GM12891 (cell line): ENCODE measurements around the gene BANK1.
A peak's percentile ranks its signal among the peaks of the same experiment; 100 is the strongest.

Experiments used
- DNase-seq: peaks from one replicate; pipeline ENCODE4 v3.0.0; 2011; ENCODE audit warnings: low spot score; ENCODE audit not compliant: insufficient read length
- FAIRE-seq: peaks from 2 replicates; lab custom pipeline; 2011; peaks lifted over from hg19 to GRCh38; lab: Jason Lieb, UNC
- PAX5 ChIP-seq: IDR thresholded peaks from 2 replicates; pipeline ENCODE4 v1.6.1; 2011; ENCODE audit warnings: low read length, moderate library complexity, mild to moderate bottlenecking; ENCODE audit not compliant: insufficient read depth, severe bottlenecking
- POLR2A ChIP-seq: IDR thresholded peaks from 2 replicates; pipeline ENCODE4 v1.6.1; 2011; ENCODE audit warnings: low read depth, low read length, control low read depth
- POLR2AphosphoS5 ChIP-seq: IDR thresholded peaks from 2 replicates; pipeline ENCODE4 v1.6.1; 2011; ENCODE audit warnings: low read depth, low read length, control low read depth
- POU2F2 ChIP-seq: IDR thresholded peaks from 2 replicates; pipeline ENCODE4 v1.6.1; 2011; ENCODE audit warnings: low read depth, mild to moderate bottlenecking, control low read depth, low read length, moderate library complexity
- SPI1 ChIP-seq: IDR thresholded peaks from 2 replicates; pipeline ENCODE4 v1.6.1; 2011; ENCODE audit warnings: low read depth, low read length, control low read depth
- TAF1 ChIP-seq: IDR thresholded peaks from 2 replicates; pipeline ENCODE4 v1.6.1; 2011; ENCODE audit warnings: low read depth, low read length, control low read depth

The BANK1 gene

DNA sequence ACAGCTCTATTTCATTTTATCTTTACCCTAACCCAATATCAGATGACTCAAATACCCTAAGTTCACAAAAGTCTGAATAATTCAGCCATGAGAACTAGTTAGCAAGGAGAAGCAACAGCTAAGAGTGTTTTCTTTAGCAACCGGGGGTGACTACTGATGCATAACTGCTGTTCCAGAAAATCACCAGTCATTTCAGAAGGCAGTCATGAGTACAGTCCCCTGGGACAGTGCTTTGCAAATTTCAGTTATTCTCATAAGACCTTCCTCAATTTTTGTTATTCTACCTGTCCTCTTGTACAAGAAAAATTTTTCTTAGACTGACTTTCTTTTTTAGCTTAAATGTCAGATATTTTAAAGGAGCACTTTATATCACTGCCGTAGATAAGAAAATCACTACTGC lies 16.4 kb downstream of the BANK1 start:
- DNase-seq (no peak), FAIRE-seq (peak; percentile 88)
- TF ChIP-seq TAF1 (no peak), POLR2AphosphoS5 (no peak), SPI1 (peak; percentile 26; the same call in 1 of the 2 replicates), POU2F2 (peak; percentile 91), PAX5 (peak; percentile 96), POLR2A (no peak)

DNA sequence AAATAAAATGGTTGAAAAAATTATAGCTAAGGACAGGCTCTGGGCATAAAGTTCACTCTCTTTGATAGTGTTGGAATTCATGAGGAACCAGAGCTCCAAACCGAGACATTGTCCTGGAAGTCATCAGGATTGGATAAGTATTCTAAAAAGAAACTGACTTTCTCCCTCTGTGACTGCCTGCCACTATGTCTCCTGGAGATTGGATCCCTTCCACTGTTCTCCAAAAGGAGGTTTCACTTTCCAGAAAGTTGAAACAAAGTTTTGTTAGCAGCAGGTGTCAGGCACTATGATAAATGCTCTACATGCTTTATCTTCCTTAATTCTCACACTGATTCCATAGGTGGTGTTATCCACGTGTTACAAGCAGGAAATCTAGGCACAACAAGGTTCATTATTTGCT lies 16.8 kb downstream of the BANK1 start:
- TF ChIP-seq POLR2A (no peak), SPI1 (0 out of 2 replicates have a peak, but pooled peaks have one; percentile 22)
- FAIRE-seq = peak; percentile 58
- no peak for DNase-seq

DNA sequence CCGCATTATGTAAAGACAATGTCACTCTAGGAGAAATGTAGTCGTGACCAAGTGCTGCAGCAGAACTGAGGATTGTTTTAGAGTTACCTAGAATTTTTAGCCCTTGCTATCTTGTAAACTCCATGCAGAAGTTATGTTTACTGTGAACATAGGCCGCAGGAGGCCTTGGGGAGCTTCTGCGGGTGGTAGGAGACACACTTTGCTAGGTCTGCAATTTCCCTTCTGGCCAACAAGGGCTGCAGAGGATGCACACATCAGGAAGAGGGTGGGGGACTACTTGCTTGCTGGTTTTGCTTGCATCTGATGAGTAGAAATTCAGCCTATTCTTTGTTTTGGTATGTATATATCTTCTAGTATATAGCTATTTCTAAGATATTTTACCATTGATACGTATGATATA lies 23.1 kb downstream of the BANK1 start:
- DNase-seq (no peak), FAIRE-seq (peak; percentile 90)
- TF ChIP-seq POLR2A = no peak

DNA sequence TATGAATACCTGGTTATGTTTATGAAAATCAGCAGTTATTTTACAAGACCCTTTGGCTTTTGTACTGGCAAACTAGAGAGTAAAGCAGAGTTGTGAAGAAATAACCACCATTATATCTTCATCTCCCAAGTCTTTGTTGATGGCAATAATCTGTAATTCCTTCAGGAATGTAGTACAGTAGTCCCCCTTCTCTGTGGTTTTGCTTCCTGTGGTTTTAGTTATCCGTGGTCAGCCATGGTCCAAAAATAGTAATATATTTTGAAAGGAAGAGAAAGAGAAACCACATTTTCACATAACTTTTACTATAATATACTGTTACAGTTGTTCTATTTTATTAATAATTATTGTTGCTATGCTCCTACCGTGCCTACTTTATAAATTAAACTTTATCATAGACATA lies 27.8 kb downstream of the BANK1 start:
- DNase-seq = no peak
- no peak for TF ChIP-seq TAF1
- TF ChIP-seq POU2F2 = no peak
- no peak for TF ChIP-seq POLR2AphosphoS5
- TF ChIP-seq POLR2A = no peak
- no peak for TF ChIP-seq SPI1
- no peak for TF ChIP-seq PAX5
- FAIRE-seq = no peak

DNA sequence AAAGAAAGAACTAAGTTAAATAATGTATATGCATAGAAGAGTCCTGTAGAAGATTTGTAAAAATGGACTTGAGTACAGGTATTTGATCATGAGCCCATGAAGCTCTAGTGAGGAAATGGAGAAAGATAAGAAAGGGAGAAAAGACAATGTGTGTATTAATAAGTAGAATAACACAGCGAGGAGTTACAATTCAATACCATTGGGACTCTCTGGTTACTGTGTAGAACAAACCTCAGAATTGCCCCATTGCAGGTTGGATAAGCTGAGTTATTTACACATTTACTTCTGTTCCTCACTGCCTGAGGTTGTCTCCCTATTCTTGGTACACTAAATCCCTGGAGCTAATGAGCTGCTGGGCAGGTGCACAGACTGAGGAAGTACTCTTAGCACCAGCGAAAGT lies 33.3 kb downstream of the BANK1 start:
- TF ChIP-seq TAF1 (no peak), POU2F2 (no peak), SPI1 (peak; percentile 25; the same call in 1 of the 2 replicates), POLR2AphosphoS5 (no peak)
- no peak for DNase-seq
- no peak for FAIRE-seq

DNA sequence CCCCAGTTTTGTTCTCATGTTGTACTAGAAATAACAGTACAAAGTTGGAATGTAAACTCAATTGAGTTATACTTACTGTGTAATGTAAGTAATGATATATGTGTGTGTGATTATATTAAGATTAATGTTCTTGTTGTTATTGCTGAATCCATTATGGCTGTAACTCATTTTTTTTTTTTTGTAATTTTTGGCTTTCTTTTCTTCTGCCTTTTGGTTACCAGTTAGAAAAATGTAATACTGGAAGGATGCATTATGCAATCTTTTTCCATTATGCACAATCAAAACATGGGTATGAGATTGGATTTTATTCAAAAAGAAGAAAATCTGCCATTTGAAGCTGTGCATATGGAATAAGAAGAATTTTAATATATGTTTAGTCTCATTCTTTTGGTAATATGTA lies 34.0 kb downstream of the BANK1 start:
- DNase-seq (no peak), FAIRE-seq (no peak)
- TF ChIP-seq POU2F2 (no peak), PAX5 (no peak), TAF1 (no peak), SPI1 (no peak)

DNA sequence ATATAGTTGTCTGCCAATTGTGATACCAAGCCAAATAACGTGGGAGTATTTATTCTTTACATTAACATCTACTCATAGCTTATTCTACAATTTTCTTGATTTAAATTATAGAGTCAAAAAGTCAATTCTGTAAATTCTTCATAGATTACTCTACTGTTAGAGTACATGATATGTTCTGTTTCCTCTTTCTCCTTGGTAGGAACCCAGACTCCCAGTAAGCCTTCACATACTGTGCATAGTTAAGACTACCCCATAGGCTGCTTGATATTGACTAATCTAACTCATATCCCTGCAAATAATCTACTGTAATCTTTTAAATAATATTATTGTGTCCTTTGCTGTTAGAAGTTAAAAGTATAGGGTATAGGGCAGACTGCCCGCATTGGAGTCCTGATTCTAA lies 35.4 kb downstream of the BANK1 start:
- DNase-seq = no peak
- FAIRE-seq = no peak
- TF ChIP-seq SPI1 (no peak), TAF1 (no peak), POU2F2 (no peak)

DNA sequence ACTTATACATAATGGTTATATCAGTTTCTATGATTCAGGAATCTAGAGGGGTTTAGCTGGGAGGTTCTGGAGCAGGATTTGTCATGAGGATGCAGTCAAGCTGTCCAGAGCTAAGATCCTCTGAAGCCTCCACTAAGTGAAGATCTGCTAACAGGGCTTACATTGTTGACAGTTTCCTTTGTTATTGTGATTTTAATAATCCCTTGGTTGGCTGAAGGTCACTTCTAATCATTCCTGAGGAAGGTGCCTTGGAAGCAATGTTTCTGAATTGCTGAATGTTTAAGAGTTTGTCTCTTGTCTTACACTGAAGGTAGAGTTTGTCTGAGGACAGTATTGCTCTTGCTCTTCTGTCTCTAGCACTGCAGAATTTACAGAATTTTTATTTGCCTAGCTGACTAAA lies 41.3 kb downstream of the BANK1 start:
- peak; percentile 41 for FAIRE-seq
- no peak for DNase-seq
- TF ChIP-seq PAX5 (no peak), TAF1 (no peak), POLR2A (no peak), SPI1 (no peak), POLR2AphosphoS5 (no peak), POU2F2 (no peak)

DNA sequence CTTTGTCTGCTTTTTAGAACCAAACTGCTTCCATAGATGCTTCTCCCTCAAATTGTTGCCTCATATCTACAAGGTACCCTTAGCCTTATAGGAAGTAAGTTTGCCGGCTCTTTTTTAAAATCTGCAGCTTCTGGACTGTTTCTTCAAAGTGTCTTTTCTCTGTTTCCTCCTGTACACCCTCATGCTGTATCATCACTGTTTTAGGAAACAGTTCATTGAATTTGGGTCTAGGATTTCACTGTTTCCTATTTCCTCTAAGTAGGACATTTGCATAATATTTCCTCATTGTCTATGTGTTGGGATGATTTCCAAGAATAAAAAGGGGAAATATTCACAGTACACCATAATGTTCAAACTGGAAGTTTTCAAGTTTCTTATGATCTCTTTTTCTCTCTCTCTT lies 43.0 kb downstream of the BANK1 start:
- no peak for DNase-seq
- no peak for TF ChIP-seq POU2F2
- TF ChIP-seq POLR2AphosphoS5 = no peak
- no peak for TF ChIP-seq POLR2A
- TF ChIP-seq SPI1 = no peak
- TF ChIP-seq TAF1 = no peak
- no peak for TF ChIP-seq PAX5
- no peak for FAIRE-seq

DNA sequence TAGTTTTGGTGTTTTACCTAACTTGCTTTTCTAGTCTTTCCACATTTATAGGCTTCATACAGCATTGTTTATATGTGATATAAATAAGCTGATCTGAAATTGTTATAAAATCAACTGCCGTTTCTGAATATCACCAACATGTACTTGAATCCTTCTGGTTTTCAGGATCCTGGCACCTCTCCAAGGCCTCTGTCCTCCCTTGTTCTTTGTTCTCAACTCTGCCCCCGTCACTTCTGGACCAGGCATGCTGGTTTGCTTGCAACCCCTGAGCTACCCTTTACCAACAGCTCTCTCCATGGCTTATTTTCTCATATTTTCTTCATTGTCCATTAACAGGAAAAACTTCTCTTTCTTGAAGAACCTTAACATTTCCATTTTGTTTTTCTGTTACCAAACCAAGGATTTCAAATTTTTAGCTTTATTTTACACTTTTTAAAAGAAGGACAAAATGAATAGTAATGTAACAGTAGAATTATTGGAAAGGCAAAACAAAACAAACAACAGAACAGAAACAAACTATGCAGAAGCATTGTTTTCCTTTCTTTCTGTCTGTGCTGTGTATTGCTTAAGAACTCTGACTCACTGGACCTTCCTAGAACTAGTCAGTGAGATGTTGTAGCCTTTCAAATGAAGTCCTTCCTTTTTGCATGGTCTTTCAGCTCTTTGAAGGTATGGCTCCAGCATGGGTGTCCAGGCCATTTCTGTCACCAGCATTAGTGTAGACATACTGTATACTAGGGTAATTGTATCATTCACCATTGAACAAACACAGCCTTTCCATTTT lies 44.8 kb downstream of the BANK1 start:
- TF ChIP-seq TAF1 (no peak), POLR2AphosphoS5 (no peak), SPI1 (no peak), POLR2A (no peak), PAX5 (no peak), POU2F2 (no peak)
- FAIRE-seq = no peak
- no peak for DNase-seq

DNA sequence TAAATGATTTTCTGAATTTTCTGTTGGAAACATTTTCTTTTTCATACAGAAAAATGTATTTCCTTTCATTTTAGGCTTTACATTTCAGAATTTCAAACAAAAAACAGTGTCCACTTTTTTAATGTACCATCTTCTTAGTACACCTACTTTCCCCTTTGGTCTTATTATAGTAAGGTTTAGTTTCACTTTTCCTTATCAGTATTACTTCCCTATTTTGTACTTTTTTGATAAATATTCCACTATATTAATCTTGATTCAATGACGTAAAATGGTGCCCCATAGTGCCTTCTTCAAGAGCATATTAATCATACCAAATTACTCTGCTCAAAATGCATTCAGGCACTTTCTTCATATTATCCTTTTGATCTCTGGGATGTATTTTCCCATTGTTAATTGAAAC lies 52.5 kb downstream of the BANK1 start:
- no peak for TF ChIP-seq POLR2AphosphoS5
- no peak for TF ChIP-seq TAF1
- TF ChIP-seq POU2F2 = no peak
- TF ChIP-seq SPI1 = no peak
- TF ChIP-seq POLR2A = no peak
- no peak for TF ChIP-seq PAX5
- FAIRE-seq (no peak), DNase-seq (no peak)
